A204.1 (cell line): ENCODE results near the gene TNNT3.

Source experiments
- FAIRE-seq: peaks from 2 replicates; lab custom pipeline; 2012; peaks lifted over from hg19 to GRCh38; lab: Jason Lieb, UNC

Gene TNNT3

GRCh38 chr11:1896923-1897322, 22.6 kb upstream of the TNNT3 start:
- no peak for FAIRE-seq

- FAIRE-seq: no peak
Observed at GRCh38 chr11:1899090-1899489, 20.4 kb upstream of the TNNT3 start.

- FAIRE-seq: no peak
Observed at GRCh38 chr11:1899686-1900085, 19.8 kb upstream of the TNNT3 start.

GRCh38 chr11:1906181-1906580, 13.3 kb upstream of the TNNT3 start:
- FAIRE-seq: no peak

GRCh38 chr11:1906611-1907423, 12.7 kb upstream of the TNNT3 start:
- no peak for FAIRE-seq

- FAIRE-seq: no peak
Observed at GRCh38 chr11:1908618-1909017, 10.9 kb upstream of the TNNT3 start.

GRCh38 chr11:1909524-1909923, 10.0 kb upstream of the TNNT3 start:
- no peak for FAIRE-seq

GRCh38 chr11:1912289-1912878, 7.1 kb upstream of the TNNT3 start:
- no peak for FAIRE-seq

GRCh38 chr11:1913271-1914060, 6.0 kb upstream of the TNNT3 start:
- no peak for FAIRE-seq

- no peak for FAIRE-seq
Observed at GRCh38 chr11:1915795-1916131, 3.7 kb upstream of the TNNT3 start.

GRCh38 chr11:1916132-1916985, 3.1 kb upstream of the TNNT3 start:
- no peak for FAIRE-seq

- no peak for FAIRE-seq
Observed at GRCh38 chr11:1916986-1917522, 2.4 kb upstream of the TNNT3 start.

- no peak for FAIRE-seq
Observed at GRCh38 chr11:1917523-1918435, 1.7 kb upstream of the TNNT3 start.

- FAIRE-seq: no peak
Observed at GRCh38 chr11:1918436-1919315, 827 bp upstream of the TNNT3 start.

GRCh38 chr11:1920128-1920908, 815 bp downstream of the TNNT3 start:
- FAIRE-seq: no peak

- no peak for FAIRE-seq
Observed at GRCh38 chr11:1920909-1921573, 1.5 kb downstream of the TNNT3 start.

- no peak for FAIRE-seq
Observed at GRCh38 chr11:1921574-1922141, 2.2 kb downstream of the TNNT3 start.

- no peak for FAIRE-seq
Observed at GRCh38 chr11:1922481-1923081, 3.1 kb downstream of the TNNT3 start.
